ENCODE measurements around the gene PCDHGB7. TPM values are rescaled to one million over a fixed set of nuclear protein-coding genes. Genes with fewer than 3 reads are reported as not detected.
"Not testable (repeated sequence)": the region's sequence is repeated elsewhere in the genome, so short reads cannot be mapped to it uniquely, and the experiment has no call there.

Gene PCDHGB7
- total RNA-seq, 1 experiment from 2014 or later, result 4.0 TPM

DNA sequence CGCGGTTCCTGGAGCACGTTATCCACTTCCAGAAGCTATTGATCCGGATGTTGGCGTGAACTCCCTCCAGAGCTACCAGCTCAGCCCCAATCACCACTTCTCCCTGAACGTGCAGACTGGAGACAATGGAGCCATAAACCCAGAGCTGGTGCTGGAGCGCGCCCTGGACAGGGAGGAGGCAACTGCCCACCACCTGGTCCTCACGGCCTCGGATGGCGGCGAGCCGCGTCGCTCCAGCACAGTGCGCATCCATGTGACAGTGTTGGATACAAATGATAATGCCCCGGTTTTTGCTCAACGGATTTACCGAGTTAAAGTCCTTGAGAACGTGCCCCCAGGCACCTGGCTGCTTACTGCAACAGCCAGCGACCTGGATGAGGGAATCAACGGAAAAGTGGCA lies 14.1 kb upstream of the PCDHGB7 start:
- Histone ChIP-seq H3K27ac (ENCODE audit: low read depth, low read length, poor library complexity, severe bottlenecking) (no peak overlapping the region), H3K4me1 (ENCODE audit: insufficient read depth, low read length, poor library complexity, severe bottlenecking) (no peaks in the 10 kb centered on the region), H3K27me3 (replicated peaks; ENCODE audit: insufficient read depth, low read depth, low read length, poor library complexity) (no peaks in the 10 kb centered on the region), H3K36me3 (ENCODE audit: insufficient read depth, low read length, poor library complexity, severe bottlenecking) (peaks cover 45% of the 10 kb centered on the region), H3K9me3 (ENCODE audit: low read depth, low read length, poor library complexity, severe bottlenecking) (peaks cover 83% of the 10 kb centered on the region), H3K4me3 (ENCODE audit: low read depth, low read length, poor library complexity, severe bottlenecking) (no peak overlapping the region)
- no TSS peak for BruUV-seq (replicated peaks)
- TF ChIP-seq EZH2 (IDR thresholded peaks at IDR 0.05; ENCODE audit: borderline replicate concordance, low read depth, low read length, poor library complexity, severe bottlenecking), result no peak
- TF ChIP-seq, protein P1, sequence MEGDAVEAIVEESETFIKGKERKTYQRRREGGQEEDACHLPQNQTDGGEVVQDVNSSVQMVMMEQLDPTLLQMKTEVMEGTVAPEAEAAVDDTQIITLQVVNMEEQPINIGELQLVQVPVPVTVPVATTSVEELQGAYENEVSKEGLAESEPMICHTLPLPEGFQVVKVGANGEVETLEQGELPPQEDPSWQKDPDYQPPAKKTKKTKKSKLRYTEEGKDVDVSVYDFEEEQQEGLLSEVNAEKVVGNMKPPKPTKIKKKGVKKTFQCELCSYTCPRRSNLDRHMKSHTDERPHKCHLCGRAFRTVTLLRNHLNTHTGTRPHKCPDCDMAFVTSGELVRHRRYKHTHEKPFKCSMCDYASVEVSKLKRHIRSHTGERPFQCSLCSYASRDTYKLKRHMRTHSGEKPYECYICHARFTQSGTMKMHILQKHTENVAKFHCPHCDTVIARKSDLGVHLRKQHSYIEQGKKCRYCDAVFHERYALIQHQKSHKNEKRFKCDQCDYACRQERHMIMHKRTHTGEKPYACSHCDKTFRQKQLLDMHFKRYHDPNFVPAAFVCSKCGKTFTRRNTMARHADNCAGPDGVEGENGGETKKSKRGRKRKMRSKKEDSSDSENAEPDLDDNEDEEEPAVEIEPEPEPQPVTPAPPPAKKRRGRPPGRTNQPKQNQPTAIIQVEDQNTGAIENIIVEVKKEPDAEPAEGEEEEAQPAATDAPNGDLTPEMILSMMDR (conservative IDR thresholded peaks at IDR 0.05; ENCODE audit: low read depth, low read length), result no peak
- ChIA-PET CTCF (no interaction called here), POLR2A (ENCODE audit: low non-redundant PET) (no interaction called here)
- no peak for DNase-seq (ENCODE audit: low spot score)
- intact Hi-C loops (cut with micrococcal nuclease; ENCODE audit: unreplicated experiment), result no loop called here

DNA sequence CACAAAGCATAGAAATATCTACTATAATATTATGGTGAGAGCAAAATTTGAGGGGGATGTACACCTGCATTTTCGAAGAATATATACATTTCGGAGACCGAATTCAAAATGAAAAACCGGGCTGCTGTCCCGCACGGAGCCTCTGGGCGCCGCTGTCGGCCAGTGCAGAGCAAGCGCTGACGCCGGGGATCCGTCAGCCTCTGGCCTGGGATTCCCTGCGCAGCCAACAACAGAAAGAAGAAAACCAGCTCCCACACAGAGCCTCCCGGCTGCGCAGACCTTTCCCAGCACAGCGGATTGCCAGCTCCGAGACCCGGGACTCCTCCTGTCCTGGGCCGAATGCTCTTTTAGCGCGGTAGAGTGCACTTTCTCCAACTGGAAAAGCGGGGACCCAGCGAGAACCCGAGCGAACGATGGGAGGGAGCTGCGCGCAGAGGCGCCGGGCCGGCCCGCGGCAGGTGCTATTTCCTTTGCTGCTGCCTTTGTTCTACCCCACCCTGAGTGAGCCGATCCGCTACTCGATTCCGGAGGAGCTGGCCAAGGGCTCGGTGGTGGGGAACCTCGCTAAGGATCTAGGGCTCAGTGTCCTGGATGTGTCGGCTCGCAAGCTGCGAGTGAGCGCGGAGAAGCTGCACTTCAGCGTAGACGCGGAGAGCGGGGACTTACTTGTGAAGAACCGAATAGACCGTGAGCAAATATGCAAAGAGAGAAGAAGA lies 9.5 kb upstream of the PCDHGB7 start, which contains the start of gene PCDHGB6:
TSS of gene PCDHGB6 (plus strand) at position 232 of the 716 bp plus-strand sequence. CDS start at position 414, 182 bp downstream.
- H3K27ac ChIP-seq (ENCODE audit: low read depth, low read length, poor library complexity, severe bottlenecking); CTCF ChIA-PET; BruUV-seq (replicated peaks); DNase-seq (ENCODE audit: low spot score); H3K27me3 ChIP-seq (replicated peaks; ENCODE audit: insufficient read depth, low read depth, low read length, poor library complexity); POLR2A ChIA-PET (ENCODE audit: low non-redundant PET); intact Hi-C loops (cut with micrococcal nuclease; ENCODE audit: unreplicated experiment); H3K4me1 ChIP-seq (ENCODE audit: insufficient read depth, low read length, poor library complexity, severe bottlenecking); H3K4me3 ChIP-seq (ENCODE audit: low read depth, low read length, poor library complexity, severe bottlenecking): not testable (repeated sequence)
- Histone ChIP-seq H3K36me3 (ENCODE audit: insufficient read depth, low read length, poor library complexity, severe bottlenecking) (peaks cover 48% of the 10 kb centered on the region), H3K9me3 (ENCODE audit: low read depth, low read length, poor library complexity, severe bottlenecking) (peaks cover 81% of the 10 kb centered on the region)

GRCh38 chr5:141409598-141410306 lies 7.7 kb upstream of the PCDHGB7 start:
- H3K4me3 ChIP-seq (ENCODE audit: low read depth, low read length, poor library complexity, severe bottlenecking), result no peak overlapping the region
- no peak for DNase-seq (ENCODE audit: low spot score)
- ChIA-PET POLR2A (ENCODE audit: low non-redundant PET) (no interaction called here), CTCF (no interaction called here)
- no peaks in the 10 kb centered on the region for H3K27me3 ChIP-seq (replicated peaks; ENCODE audit: insufficient read depth, low read depth, low read length, poor library complexity)
- H3K27ac ChIP-seq (ENCODE audit: low read depth, low read length, poor library complexity, severe bottlenecking), result no peak overlapping the region
- no peaks in the 10 kb centered on the region for H3K4me1 ChIP-seq (ENCODE audit: insufficient read depth, low read length, poor library complexity, severe bottlenecking)
- no TSS peak for BruUV-seq (replicated peaks)
- H3K9me3 ChIP-seq (ENCODE audit: low read depth, low read length, poor library complexity, severe bottlenecking), result peaks cover 83% of the 10 kb centered on the region
- TF ChIP-seq, protein P1 (conservative IDR thresholded peaks at IDR 0.05; ENCODE audit: low read depth, low read length), result no peak
- TF ChIP-seq EZH2 (IDR thresholded peaks at IDR 0.05; ENCODE audit: borderline replicate concordance, low read depth, low read length, poor library complexity, severe bottlenecking), result no peak
- intact Hi-C loops (cut with micrococcal nuclease; ENCODE audit: unreplicated experiment), result no loop called here
- peaks cover 51% of the 10 kb centered on the region for H3K36me3 ChIP-seq (ENCODE audit: insufficient read depth, low read length, poor library complexity, severe bottlenecking)

Measured in A673 (cell line).